Neural crest cell (in vitro differentiated cells): ENCODE data around the gene FBLN1. TPM values are rescaled to one million over a fixed set of nuclear protein-coding genes. Genes with fewer than 3 reads are reported as not detected.

Experiments
- DNase-seq: peaks from one replicate; pipeline ENCODE4 v3.0.0; 2021; ENCODE audit warnings: low read depth, mixed read lengths, low spot score
- H3K27ac Mint-ChIP-seq: one replicate; pipeline ENCODE4 v1.8.0; 2021; ENCODE audit warnings: mild to moderate bottlenecking, mixed read lengths; ENCODE audit not compliant: unreplicated experiment
- H3K27me3 Mint-ChIP-seq: 2 replicates; pipeline ENCODE4 v1.8.0; 2021; ENCODE audit warnings: low read depth, mild to moderate bottlenecking, mixed read lengths
- H3K36me3 Mint-ChIP-seq: 2 replicates; pipeline ENCODE4 v1.8.0; 2021; ENCODE audit warnings: low read depth, mild to moderate bottlenecking, mixed read lengths
- H3K4me1 Mint-ChIP-seq: 2 replicates; pipeline ENCODE4 v1.8.0; 2021; ENCODE audit warnings: mixed read lengths
- H3K4me3 Mint-ChIP-seq: one replicate; pipeline ENCODE4 v1.8.0; 2021; ENCODE audit warnings: mild to moderate bottlenecking, mixed read lengths
- H3K9me3 Mint-ChIP-seq: 2 replicates; pipeline ENCODE4 v1.8.0; 2021; ENCODE audit warnings: mixed read lengths
- CTCF ChIP-seq: fragments of 200-600 bp; sonication (generic); conservative IDR thresholded peaks from 2 replicates; pipeline ENCODE4 v1.5.0; 2021; ENCODE audit warnings: antibody characterized with exemption, mild to moderate bottlenecking
- total RNA-seq: library from RNA; stranded (reverse); gene quantifications from 2 replicates; pipeline ENCODE4 v1.2.1, GENCODE V29; 2021

Gene FBLN1
- total RNA-seq, 1 donor from 2014 or later, result 163 TPM

DNA sequence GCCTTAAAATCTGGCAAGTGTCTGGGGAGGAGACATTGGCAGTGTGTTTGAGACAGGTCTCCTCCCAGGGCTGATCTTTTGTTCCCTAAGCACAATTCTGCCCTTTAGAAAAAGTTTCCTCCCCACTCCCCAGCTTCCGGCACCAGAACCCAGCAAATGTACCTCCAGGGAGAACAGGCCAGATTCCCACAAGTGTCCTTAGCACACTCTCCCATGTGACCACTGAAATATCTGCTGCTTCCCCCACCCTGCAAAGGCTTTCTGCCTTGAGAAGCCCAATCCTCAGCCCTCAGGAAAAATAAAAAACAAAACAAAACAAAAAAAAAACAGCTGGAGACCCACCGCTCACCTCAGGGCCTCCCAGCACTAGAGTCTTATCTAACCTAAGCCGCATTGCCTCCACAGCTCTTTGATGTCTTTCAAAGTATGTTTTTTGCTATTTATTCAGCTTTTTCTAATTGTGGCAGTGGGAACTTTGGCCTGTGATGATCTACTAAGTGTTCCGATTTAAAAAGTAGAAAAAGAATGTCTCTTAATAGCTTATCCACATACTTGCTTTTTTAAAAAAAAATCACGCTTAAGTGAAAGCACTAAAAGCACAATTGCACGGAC is 29.0 kb upstream of the FBLN1 start:
- no peak for DNase-seq
- Mint-ChIP-seq H3K9me3 (no peaks in the 10 kb centered on the region), H3K27me3 (no peaks in the 10 kb centered on the region), H3K4me3 (no peak overlapping the region), H3K36me3 (no peaks in the 10 kb centered on the region), H3K27ac (peak overlapping the region; percentile 54), H3K4me1 (peaks cover 35% of the 10 kb centered on the region)
- TF ChIP-seq CTCF, result no peak

GRCh38 chr22:45475063-45475747 is 27.5 kb upstream of the FBLN1 start:
- no peak for TF ChIP-seq CTCF
- Mint-ChIP-seq H3K4me1 (peaks cover 35% of the 10 kb centered on the region), H3K36me3 (no peaks in the 10 kb centered on the region), H3K4me3 (no peak overlapping the region), H3K9me3 (no peaks in the 10 kb centered on the region), H3K27me3 (no peaks in the 10 kb centered on the region), H3K27ac (peak overlapping the region; percentile 27)
- DNase-seq, result no peak

GRCh38 chr22:45475851-45476514 is 26.7 kb upstream of the FBLN1 start:
- TF ChIP-seq CTCF, result no peak
- Mint-ChIP-seq H3K4me1 (peaks cover 32% of the 10 kb centered on the region), H3K27me3 (no peaks in the 10 kb centered on the region), H3K9me3 (no peaks in the 10 kb centered on the region), H3K27ac (peak overlapping the region; percentile 62), H3K36me3 (no peaks in the 10 kb centered on the region), H3K4me3 (no peak overlapping the region)
- no peak for DNase-seq

- DNase-seq, result no peak
- Mint-ChIP-seq H3K4me1 (peaks cover 28% of the 10 kb centered on the region), H3K9me3 (no peaks in the 10 kb centered on the region), H3K27me3 (no peaks in the 10 kb centered on the region), H3K27ac (no peak overlapping the region), H3K4me3 (no peak overlapping the region), H3K36me3 (no peaks in the 10 kb centered on the region)
- TF ChIP-seq CTCF, result no peak
Observed at GRCh38 chr22:45476814-45477213, 25.9 kb upstream of the FBLN1 start.

DNA sequence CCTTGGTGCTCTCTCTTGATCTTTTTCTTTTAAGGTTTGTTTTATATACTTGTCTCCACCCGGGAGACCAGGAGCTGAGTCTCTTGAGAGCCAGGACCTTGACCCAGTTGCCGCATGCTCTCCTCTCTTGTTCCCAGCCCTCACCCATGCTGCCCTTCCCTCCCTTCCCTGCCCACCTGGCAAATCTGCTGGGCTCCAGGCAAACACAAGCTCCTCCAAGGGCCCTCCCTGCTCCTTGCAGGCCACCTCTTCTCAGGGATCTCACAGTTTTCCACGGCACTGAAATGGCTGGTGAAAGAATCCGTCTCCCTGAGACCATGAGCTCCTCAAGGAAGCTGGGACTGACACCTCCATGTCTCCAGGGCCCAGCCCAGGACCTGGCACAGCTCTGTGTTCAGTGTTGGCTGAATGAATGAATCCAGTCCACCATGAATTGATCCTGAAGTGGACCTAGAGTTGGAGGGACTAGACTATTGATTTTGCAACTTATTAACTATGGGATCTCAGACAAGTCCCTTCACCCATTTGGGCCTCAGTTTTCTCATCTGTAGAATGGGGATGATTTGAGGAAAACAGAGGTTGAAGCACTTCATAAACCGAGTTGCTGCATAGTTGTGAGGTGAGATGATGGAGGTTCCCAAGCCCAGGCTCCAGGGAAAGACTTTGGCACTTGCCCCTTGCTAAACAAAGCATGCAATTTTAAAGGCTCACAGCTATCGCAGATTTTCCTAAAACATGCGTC is 25.1 kb upstream of the FBLN1 start:
- no peaks in the 10 kb centered on the region for H3K36me3 Mint-ChIP-seq
- no peak for TF ChIP-seq CTCF
- H3K27me3 Mint-ChIP-seq, result no peaks in the 10 kb centered on the region
- no peak overlapping the region for H3K27ac Mint-ChIP-seq
- no peak for DNase-seq
- no peaks in the 10 kb centered on the region for H3K9me3 Mint-ChIP-seq
- H3K4me3 Mint-ChIP-seq, result no peak overlapping the region
- H3K4me1 Mint-ChIP-seq, result peaks cover 28% of the 10 kb centered on the region
